ENCODE measurements around the gene DOCK7.

Gene DOCK7

DNA sequence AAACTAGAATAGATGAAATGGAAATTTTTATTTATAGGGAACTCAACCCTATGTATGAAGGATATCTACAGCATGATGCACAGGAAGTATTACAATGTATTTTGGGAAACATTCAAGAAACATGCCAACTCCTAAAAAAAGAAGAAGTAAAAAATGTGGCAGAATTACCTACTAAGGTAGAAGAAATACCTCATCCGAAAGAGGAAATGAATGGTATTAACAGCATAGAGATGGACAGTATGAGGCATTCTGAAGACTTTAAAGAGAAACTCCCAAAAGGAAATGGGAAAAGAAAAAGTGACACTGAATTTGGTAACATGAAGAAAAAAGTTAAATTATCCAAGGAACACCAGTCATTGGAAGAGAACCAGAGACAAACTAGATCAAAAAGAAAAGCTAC is 243.5 kb downstream of the DOCK7 start:
- DNase-seq: no peak

DNA sequence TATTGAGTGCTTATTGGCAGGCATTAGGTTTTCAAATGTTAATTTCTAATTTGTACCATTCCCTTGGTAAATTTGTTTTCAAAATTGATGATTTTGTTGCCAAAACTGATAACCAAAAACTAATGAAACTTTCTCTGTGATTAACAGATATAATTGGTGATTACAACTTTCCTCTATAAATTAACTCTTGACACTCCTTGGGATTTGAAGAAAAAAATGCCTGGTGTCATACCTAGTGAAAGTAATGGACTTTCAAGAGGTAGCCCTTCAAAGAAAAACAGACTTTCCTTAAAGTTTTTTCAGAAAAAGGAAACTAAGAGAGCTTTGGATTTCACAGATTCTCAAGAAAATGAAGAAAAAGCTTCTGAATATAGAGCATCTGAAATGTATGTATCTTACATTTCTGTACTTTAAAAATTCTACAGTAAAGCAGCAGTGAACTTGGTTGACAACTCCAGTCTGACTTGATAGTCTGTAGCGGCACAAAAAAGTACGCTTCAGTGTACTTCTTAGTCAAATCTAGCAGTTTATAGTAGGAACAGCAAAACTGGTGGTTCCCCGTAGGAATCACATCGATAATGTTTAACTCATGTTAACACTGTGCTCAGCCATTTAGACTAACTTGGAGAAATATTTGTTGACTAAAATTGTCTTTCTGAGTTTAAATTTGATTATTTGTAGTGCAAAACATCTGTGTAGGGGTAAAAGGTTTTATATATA is 248.4 kb downstream of the DOCK7 start:
- DNase-seq: no peak

DNA sequence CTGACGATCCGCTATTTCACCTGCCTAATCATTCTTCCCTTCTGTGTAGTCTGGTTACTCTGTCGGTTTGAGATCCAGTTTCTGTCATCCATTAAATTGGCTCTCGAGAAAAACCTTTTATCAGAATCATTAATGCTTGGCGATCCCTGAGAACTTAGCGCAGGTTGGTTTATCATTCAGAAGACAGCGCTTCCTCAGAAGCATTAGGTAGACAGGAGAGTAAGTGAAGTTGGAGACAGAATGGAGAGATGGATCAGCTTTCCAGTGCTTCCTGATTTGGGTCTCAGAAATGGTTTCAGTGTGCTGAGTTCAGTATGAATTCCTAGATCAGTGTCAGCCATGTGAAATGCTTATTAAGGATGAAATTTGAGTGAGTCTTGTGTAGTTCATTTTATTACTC is 250.0 kb downstream of the DOCK7 start:
- DNase-seq: no peak

DNA sequence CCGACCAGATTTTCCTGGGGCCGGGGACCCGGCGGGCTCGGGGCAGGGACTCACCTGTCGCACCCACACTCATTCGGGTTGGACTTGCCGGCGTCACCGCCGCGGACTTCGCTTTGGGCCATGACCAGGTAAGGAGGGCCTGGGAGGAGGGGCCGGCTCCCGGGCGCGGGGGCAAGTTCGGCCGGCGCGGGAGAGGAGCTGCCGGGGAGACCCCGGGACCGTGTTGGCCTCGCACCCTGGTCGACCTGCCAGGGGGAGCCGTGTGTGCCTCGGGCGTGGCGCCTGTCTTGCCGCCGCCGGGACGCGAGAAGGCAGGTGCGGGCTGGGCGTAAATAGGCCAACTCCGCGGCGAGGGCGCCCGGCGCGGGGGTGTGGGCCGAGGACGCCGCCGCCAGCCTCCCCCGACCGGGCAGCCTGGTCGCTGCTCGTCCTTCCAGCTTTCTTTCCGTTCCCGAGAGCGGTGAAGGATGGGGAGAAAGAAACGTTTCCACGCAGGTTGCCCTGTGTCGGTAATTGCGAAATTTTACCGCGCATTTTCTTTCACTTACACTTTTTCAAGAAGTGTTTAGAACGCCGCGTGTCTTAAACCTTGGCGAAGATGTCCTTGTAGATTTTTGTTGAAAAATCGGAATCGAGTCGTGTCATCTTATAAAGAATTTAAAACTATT is 250.8 kb downstream of the DOCK7 start:
- DNase-seq: peak; percentile 39 to 50 (median 48)

DNA sequence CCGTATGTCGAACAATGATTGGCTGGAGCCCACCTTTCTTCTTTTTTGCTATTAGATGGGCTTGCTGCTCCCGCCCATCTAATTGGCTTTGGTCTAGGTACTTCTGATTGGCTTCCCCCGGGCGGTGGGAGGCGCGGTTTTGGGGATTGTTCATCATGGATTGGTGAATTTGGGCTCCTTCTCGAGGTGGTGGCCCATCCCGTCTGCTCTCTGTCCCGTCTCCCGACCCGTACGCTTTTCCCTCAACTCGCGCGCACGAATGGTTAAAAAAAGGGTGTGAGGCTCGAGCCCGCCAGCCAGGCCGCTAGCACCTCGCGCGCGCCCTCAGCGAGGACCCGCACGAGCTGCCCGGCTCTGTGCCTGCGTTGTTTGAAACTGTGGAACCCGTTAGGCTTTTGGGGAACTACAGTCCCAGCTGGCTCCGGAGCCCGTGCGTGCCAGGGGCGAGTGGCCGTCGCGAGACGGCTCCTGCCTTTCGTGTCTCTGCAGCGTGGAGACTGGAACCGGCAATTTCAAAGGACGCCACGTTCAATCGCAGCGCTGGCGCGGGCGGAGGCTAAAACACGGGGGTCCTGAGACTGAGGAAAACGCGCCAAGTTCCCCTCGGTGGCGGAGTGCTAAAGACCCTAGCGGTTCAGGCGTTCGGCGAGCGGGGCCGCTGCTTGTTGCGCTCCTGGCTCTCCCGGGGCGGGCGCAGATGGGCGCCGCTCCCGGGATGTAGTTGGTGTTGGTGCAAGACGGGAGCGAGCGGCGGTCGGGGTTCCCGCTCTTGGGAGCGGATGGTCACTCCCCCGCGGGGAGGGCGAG is 251.5 kb downstream of the DOCK7 start, which contains the start of gene USP1:
TSS of gene USP1 (plus strand) at position 584 of the 807 bp plus-strand sequence. CDS start 2,819 bp downstream, outside the sequence.
- DNase-seq: peak in 2 of 3 donors; percentile 98

DNA sequence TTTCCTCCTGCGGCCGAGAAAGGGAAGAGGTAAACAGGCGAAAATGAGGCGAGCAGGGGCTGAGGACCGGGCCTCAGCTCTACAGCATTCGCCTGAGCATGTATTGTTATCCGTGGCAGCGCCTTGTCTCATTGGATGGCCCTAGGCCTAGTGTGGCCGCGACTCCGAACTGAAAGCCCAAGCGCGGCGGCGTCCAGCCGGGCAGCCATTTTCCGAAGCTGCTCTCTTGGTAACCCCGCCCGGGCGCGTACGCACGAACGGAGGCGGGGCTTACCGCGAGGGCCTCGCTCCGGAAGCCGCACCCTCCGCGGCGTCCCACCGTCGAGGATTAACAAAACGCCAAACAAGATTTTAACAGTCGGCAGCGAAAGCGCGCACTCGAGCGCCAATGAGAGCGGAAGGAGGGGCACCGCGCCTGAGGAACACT is 252.1 kb downstream of the DOCK7 start:
- DNase-seq: peak; percentile 99

DNA sequence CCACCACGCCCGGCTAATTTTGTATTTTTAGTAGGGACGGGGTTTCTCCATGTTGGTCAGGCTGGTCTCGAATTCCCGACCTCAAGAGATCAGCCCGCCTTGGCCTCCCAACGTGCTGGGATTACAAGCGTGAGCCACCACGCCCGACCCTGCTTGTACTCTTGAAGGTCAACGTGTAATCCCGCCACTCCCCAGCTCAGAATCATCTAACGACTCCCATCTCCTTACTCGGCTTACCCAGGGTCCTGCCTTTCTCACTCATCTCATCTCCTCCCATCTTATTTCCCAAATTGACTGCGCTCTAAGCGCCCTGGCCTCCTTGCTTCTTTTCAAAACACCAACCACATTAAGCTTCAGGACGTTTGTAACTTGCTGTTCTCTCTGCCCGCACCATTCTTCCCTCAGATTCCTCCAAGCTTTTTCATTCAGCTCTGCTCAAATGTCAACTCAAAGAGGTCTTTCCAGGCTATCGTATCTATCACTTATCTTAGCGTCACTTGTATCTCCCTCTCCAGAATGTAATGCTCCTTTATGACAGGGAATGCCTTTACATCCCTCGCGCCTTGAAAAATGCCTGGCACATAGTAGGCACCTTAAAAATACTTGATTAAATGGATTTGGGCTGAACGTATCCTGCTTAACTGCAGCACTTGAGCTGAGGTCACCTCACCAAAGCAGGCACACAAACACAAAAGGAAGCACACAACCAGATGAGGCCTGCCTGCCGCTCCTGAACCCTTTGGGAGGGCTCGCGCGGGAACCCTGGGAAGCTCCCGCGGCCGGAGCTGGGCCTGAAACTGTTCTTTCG is 252.8 kb downstream of the DOCK7 start:
- no peak for DNase-seq

DNA sequence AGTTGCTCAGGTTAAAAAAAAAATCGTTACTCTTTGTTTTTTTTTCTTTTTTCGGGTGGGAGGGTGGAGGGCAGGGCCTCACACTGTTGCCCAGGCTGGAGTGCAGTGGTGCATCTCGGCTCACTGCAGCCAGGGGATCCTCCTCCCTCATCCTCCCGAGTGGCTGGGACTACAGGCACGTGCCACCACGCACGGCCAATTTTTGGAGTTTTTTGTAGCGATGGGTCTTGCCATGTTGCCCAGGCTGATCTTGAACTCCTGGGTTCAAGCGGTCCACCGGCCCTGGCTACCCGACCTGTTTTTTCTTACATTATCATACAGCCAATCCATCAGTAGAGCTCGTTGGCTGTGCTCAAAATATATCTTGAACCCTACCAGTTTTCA is 253.6 kb downstream of the DOCK7 start:
- DNase-seq: no peak

DNA sequence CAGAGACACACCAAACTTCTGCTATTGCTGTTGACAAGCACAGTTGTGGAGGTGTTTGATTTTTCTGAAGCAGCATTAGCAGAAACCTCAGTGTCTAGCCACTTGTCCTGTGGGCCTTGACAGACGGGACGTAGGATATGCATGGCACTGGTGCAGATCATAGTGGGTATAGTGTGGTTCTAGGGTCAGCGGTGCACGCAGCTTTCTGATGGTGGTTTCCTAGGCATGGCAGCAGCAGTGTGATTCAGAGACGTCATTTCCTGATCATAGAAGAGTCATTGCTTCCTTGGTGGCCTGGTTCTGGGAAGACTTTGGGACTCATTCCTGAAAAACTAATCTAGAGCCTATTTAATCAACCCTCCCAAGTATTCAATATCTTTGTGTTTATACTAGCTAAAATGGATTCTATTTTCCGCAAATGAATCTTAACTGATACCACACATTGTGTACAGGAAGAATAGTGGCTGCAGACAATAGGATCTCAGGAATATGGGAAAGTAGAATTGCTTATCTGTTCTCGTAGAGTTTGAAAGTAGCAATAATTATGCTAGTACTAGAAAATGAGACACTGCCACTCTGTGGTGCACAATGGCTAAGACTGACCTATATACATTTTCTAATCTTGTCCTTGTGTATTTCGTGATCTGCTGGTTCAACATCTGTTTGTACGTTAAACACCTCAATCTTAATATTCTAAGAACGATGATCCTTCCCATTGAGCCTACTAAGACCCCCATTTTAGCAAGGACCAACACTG is 254.1 kb downstream of the DOCK7 start:
- no peak for DNase-seq

DNA sequence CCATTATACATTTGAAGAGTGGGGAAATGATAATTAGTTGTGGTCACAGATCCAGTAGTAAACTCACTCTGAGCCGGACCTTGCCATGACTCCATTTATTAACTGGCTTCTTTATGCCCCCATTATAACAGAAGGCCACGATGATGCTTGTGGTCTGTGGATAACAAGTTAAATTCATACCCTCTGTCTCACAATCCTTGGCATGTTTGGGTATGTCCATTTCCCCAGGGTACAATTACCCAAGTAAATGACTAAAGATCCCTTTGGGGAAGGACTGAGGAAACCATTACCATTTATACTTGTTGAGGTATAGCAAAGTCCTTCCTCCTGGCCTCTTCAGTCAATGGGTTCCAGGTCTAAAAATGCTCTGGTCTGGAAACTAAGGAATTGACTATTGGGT is 258.6 kb downstream of the DOCK7 start:
- no peak for DNase-seq

DNA sequence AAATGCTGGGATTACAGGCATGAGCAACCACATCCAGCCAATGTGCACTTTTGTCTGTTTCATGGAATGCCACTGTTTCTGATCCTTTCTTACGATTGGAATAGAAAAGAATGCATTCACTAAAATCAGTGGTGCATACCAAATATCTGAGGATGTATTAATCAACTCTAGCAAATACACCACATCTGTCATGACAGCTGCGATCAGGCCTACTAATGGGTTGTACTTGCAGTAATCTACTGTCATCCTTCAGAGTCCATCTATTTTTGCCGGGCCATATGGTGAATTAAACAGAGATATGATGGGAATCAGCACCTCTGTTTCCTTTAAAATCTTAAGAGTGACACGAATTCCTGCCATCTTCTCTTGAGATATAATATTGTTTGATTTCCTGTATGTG is 259.8 kb downstream of the DOCK7 start:
- DNase-seq: no peak

DNA sequence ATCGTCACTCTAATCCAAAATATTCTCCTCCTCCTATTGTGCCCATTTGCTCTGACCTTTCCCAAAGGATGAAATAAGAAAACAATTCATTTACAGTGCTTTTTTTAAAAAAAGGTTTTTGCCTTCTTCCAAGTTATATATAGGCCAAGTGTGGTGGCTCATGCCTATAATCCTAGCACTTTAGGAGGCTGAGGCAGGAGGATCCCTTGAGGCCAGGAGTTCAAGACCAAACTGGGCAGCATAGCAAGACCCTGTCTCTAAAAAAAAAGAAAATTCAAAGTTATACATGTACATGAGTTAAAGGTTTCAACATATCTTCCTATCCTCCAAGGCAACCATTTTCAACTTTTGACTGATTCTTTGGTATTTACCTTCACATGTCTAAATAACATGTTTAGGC is 261.4 kb downstream of the DOCK7 start:
- no peak for DNase-seq

DNA sequence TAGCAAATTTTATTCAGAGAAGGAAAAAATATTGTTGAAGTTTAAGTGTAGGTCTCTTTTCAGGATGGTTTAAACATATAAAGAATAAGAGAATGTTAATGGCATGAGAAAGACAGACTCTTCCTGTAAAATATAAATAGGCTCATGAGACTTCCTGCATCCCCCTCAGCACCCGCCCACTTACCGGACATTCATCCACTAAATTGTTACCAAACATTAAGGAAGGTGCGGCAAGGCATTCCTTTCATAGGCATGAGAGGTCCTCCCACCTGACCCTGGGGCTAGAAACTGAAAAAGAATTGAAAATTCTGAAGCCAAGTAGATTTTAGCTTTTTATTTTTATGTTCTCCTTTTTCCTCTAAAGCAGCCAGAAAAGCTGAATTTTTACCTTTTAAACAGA is 261.9 kb downstream of the DOCK7 start:
- peak in 2 of 3 donors; percentile 21 to 23 for DNase-seq

DNA sequence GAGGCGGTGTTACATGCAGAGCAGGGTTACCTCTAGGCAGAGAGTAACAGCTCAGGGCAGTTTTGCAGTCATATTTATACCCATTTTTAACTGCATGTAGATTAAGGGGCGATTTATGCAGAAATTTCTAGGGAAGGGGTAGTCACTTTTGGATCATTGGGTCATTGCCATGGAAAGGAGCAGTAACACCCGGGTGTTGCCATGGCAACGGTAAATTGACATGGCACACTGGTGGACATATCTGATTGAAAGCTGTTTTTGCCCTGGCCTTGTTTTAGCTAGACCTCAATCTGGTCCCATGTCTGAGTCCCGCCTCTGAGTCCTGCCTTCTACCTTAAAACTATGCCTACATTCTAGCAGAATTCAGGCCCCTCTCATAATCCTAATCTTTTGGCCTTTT is 263.1 kb downstream of the DOCK7 start:
- no peak for DNase-seq

DNA sequence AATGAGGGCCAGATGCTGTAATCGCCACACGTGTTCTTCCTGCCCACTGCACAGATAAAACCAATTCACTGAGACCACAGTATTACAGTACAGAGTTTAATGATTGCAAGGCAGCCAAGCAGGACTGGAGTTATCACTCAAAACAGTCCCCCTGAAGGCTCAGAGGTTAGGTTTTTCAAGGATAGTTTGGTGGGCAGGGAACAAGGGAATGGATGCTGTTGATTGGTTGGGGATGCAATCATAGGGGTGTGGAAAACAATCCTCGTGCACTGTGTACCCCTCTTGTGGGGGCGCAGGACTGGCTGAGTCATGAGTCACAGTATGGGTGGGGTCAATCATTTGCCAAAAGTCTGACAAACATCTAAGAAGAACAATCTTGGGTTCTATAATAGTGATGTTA is 263.8 kb downstream of the DOCK7 start:
- peak in 1 of 3 donors; percentile 13 for DNase-seq

DNA sequence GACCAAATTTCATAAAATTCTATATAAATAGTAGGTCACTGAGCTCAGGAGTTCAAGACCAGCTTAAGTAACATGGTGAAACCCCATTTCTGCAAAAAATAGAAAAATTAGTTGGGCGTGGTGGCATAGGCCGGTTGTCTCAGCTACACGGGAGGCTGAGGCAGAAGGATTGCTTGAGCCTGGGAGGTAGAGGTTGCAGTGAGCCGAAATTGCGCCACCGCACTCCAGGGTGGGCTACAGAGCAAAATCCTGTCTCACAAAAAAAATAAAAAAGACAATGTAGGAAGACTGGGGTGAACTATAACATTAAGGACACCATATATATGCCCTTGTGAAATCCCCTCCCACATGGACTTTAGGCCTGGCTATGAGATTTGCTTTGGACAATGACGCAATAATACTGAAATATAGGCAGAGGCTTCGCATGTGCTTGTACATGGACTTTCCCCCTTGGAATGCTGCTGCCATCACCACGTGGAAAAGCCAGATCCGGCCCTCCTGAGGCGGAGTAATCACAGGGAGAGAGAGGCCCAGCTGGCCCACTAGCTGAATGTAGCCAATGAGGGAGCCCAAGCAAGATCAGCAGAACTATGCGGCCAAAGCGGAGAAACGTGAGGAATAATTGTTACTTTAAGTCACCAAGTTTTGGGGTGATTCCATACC is 264.5 kb downstream of the DOCK7 start:
- DNase-seq: peak; percentile 27 to 45 (median 35)

DNA sequence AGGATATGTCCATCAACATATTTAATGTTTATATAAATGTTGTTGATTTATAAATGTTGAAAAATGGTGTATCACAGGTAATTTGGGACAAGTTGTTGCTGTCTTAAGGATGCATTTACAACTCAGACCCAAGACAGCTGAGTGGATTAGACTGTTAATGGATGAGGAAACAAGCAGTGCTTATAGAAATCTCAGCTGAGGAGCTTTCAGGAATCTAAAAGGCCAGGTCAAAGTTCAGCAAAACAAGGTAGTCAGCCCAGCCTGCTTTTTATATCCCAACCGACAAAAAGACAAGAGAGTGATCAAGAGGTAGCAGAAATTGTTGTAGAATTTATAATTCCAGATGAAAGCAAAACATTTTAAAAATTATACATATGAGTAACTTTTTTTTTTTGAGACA is 268.0 kb downstream of the DOCK7 start:
- no peak for DNase-seq

DNA sequence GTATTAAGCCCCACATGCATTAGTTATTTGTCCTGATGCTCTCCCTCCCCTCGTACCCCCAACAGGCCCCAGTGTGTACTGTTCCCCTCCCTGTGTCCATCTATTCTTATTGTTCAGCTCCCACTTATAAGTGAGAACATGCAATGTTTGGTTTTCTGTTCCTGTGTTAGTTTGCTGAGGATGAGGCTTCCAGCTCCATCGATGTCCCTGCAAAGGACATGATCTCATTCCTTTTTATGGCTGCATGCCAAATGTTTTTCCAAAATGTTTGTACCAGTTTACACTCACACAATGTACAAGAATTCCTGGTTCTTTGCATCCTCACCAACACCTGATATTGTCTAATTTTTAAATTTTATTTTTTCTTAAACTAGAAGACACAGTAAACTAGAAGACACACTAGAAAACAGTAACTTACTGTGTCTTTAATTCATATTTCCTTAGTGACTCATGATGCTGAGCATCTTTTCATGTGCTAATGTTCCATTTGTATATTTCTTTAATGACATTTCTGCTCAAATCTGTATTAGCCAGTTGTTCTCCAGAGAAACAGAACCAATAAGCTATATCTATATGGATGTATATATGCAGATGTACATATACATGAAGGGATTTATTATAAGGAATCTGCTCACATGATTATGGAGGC is 270.7 kb downstream of the DOCK7 start:
- no peak for DNase-seq

DNA sequence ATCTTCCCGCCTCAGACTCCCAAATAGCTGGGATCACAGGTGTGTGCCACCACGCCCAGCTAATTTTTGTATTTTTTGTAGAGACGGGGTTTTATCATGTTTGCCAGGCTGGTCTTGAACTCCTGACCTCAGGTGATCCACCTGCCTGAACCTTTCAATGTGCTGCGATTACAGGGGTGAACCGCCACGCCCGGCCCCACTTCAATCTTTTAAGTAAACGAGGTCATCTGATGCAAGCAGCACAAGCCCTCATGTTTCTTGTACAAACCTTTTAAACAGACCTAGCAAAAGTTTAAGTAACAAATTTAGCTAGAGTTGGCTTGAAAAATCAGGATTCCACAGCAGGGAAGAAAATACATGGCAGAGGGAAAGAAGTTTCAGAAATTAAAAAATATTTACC is 272.5 kb downstream of the DOCK7 start:
- DNase-seq: no peak

DNA sequence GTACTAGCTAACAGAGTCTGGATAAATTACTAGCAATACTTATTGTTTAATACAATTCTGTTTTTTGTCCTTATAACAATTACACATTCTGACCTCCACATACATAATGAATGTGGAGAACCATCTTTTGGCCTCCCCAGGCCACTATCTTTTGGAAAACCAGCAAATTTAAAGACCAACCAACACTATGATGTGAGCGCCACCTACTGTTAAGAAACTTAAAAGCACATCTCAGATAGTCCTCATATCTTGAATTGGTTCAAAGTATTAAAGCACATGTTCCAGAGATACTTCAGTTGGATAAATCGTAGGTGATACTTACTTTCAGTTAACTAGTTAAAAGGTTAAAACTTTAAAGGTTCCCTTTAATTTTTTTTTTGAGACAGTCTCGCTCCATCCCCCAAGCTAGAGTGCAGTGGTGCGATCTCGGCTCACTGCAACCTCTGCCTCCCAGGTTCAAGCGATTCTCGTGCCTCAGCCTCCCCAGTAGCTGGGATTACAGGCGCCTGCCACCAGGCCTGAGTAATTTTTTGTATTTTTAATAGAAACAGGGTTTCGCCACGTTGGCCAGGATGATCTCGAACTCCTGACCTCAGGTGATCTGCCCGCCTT is 280.7 kb downstream of the DOCK7 start:
- DNase-seq: peak; percentile 71 to 85 (median 73)

Data from suppressor macrophage treated with lipopolysaccharide for 1 hour (primary cell).